ENCODE measurements around the gene CRB1.
A peak's percentile ranks its signal among the peaks of the same experiment; 100 is the strongest.

The CRB1 gene

GRCh38 chr1:197268012-197268411, at the start of gene CRB1:
Gene CRB1 (plus strand): TSS chr1:197268252. CDS start chr1:197268413, 161 bp downstream.
- no peak for DNase-seq

GRCh38 chr1:197218857-197219256, 49.2 kb upstream of the CRB1 start:
- DNase-seq, result no peak

GRCh38 chr1:197222025-197222685, 45.9 kb upstream of the CRB1 start:
- DNase-seq, result no peak

- peak; percentile 7 for DNase-seq
Measured at GRCh38 chr1:197222780-197223179, 45.3 kb upstream of the CRB1 start.

- DNase-seq, result no peak
Measured at GRCh38 chr1:197224160-197224559, 43.9 kb upstream of the CRB1 start.

GRCh38 chr1:197225611-197226010, 42.4 kb upstream of the CRB1 start:
- DNase-seq, result no peak

GRCh38 chr1:197234581-197234980, 33.5 kb upstream of the CRB1 start:
- DNase-seq, result no peak

GRCh38 chr1:197235355-197235754, 32.7 kb upstream of the CRB1 start:
- DNase-seq, result no peak

- no peak for DNase-seq
Measured at GRCh38 chr1:197247465-197247864, 20.6 kb upstream of the CRB1 start.

- no peak for DNase-seq
Measured at GRCh38 chr1:197249324-197249723, 18.7 kb upstream of the CRB1 start.

- no peak for DNase-seq
Measured at GRCh38 chr1:197250616-197251015, 17.4 kb upstream of the CRB1 start.

GRCh38 chr1:197252973-197253372, 15.1 kb upstream of the CRB1 start:
- no peak for DNase-seq

- no peak for DNase-seq
Measured at GRCh38 chr1:197254866-197255265, 13.2 kb upstream of the CRB1 start.

GRCh38 chr1:197264936-197265567, 3.0 kb upstream of the CRB1 start:
- DNase-seq, result no peak

GRCh38 chr1:197269053-197269452, 1.0 kb downstream of the CRB1 start:
- DNase-seq, result no peak

- peak; percentile 9 for DNase-seq
Measured at GRCh38 chr1:197272791-197273190, 4.7 kb downstream of the CRB1 start.

GRCh38 chr1:197277166-197277565, 9.1 kb downstream of the CRB1 start:
- no peak for DNase-seq

- no peak for DNase-seq
Measured at GRCh38 chr1:197284325-197284724, 16.3 kb downstream of the CRB1 start.

GRCh38 chr1:197284966-197285365, 16.9 kb downstream of the CRB1 start:
- DNase-seq, result no peak

- DNase-seq, result no peak
Measured at GRCh38 chr1:197285526-197286205, 17.6 kb downstream of the CRB1 start.

GRCh38 chr1:197286634-197287033, 18.6 kb downstream of the CRB1 start:
- no peak for DNase-seq

- DNase-seq, result no peak
Measured at GRCh38 chr1:197287863-197288262, 19.8 kb downstream of the CRB1 start.

- DNase-seq, result peak; percentile 72
Measured at GRCh38 chr1:197302775-197303174, 34.7 kb downstream of the CRB1 start.

GRCh38 chr1:197303463-197303862, 35.4 kb downstream of the CRB1 start:
- peak; percentile 16 for DNase-seq
